HTERT RPE-1 (cell line): ENCODE data around the gene TAS2R31.
"Not testable (repeated sequence)": the region's sequence is repeated elsewhere in the genome, so short reads cannot be mapped to it uniquely, and the experiment has no call there.

Experiments used
- in situ Hi-C: fragments of 300-500 bp; cut with MboI; formaldehyde crosslinking; loops from 4 replicates; pipeline ENCODE4 v1.14.3; 2020; ENCODE audit warnings: low sequenced_read_pairs

Gene TAS2R31

GRCh38 chr12:11031307-11031706 lies at the start of gene TAS2R31:
TSS of gene TAS2R31 (minus strand) at chr12:11031407. CDS start at chr12:11031335, 72 bp downstream.
- in situ Hi-C loops: no loop called here

- in situ Hi-C loops: no loop called here
Observed at GRCh38 chr12:11078246-11078645, 47.0 kb upstream of the TAS2R31 start.

- in situ Hi-C loops: no loop called here
Observed at GRCh38 chr12:11075642-11076041, 44.4 kb upstream of the TAS2R31 start.

GRCh38 chr12:11071414-11071813 lies 40.2 kb upstream of the TAS2R31 start:
- in situ Hi-C loops: no loop called here

GRCh38 chr12:11070999-11071398 lies 39.8 kb upstream of the TAS2R31 start:
- in situ Hi-C loops: no loop called here

- in situ Hi-C loops: no loop called here
Observed at GRCh38 chr12:11069854-11070365, 38.7 kb upstream of the TAS2R31 start.

GRCh38 chr12:11067514-11067913 lies 36.3 kb upstream of the TAS2R31 start:
- in situ Hi-C loops: no loop called here

- in situ Hi-C loops: not testable (repeated sequence)
Observed at GRCh38 chr12:11062194-11062593, 31.0 kb upstream of the TAS2R31 start, which contains the start of gene TAS2R46. TSS of gene TAS2R46 (minus strand) at chr12:11062294. CDS start at chr12:11062294, 0 bp downstream.

GRCh38 chr12:11059784-11060183 lies 28.6 kb upstream of the TAS2R31 start:
- in situ Hi-C loops: no loop called here

GRCh38 chr12:11059041-11059440 lies 27.8 kb upstream of the TAS2R31 start:
- in situ Hi-C loops: no loop called here

- in situ Hi-C loops: no loop called here
Observed at GRCh38 chr12:11055306-11055705, 24.1 kb upstream of the TAS2R31 start.

- in situ Hi-C loops: not testable (repeated sequence)
Observed at GRCh38 chr12:11049806-11050531, 18.8 kb upstream of the TAS2R31 start.

GRCh38 chr12:11041366-11041765 lies 10.2 kb upstream of the TAS2R31 start:
- in situ Hi-C loops: not testable (repeated sequence)

- in situ Hi-C loops: no loop called here
Observed at GRCh38 chr12:11040162-11040561, 9.0 kb upstream of the TAS2R31 start.

GRCh38 chr12:11039171-11039570 lies 8.0 kb upstream of the TAS2R31 start:
- in situ Hi-C loops: no loop called here

GRCh38 chr12:11033959-11034358 lies 2.8 kb upstream of the TAS2R31 start:
- in situ Hi-C loops: not testable (repeated sequence)

- in situ Hi-C loops: no loop called here
Observed at GRCh38 chr12:11026118-11026517, 5.1 kb downstream of the TAS2R31 start.

GRCh38 chr12:11023387-11023786 lies 7.8 kb downstream of the TAS2R31 start:
- in situ Hi-C loops: no loop called here

GRCh38 chr12:11022520-11022919 lies 8.7 kb downstream of the TAS2R31 start, which contains the start of gene TAS2R19:
TSS of gene TAS2R19 (minus strand) at chr12:11022620. CDS start at chr12:11022571, 49 bp downstream.
- in situ Hi-C loops: no loop called here

- in situ Hi-C loops: no loop called here
Observed at GRCh38 chr12:11016937-11017336, 14.3 kb downstream of the TAS2R31 start.

GRCh38 chr12:11015775-11016430 lies 15.3 kb downstream of the TAS2R31 start:
- in situ Hi-C loops: no loop called here

GRCh38 chr12:11014234-11014633 lies 17.0 kb downstream of the TAS2R31 start:
- in situ Hi-C loops: no loop called here
